ENCODE results near the gene LTBR. TPM values are rescaled to one million over a fixed set of nuclear protein-coding genes. Genes with fewer than 3 reads are reported as not detected.

LTBR gene
- 141 and 170 TPM in 2 replicates for total RNA-seq

DNA sequence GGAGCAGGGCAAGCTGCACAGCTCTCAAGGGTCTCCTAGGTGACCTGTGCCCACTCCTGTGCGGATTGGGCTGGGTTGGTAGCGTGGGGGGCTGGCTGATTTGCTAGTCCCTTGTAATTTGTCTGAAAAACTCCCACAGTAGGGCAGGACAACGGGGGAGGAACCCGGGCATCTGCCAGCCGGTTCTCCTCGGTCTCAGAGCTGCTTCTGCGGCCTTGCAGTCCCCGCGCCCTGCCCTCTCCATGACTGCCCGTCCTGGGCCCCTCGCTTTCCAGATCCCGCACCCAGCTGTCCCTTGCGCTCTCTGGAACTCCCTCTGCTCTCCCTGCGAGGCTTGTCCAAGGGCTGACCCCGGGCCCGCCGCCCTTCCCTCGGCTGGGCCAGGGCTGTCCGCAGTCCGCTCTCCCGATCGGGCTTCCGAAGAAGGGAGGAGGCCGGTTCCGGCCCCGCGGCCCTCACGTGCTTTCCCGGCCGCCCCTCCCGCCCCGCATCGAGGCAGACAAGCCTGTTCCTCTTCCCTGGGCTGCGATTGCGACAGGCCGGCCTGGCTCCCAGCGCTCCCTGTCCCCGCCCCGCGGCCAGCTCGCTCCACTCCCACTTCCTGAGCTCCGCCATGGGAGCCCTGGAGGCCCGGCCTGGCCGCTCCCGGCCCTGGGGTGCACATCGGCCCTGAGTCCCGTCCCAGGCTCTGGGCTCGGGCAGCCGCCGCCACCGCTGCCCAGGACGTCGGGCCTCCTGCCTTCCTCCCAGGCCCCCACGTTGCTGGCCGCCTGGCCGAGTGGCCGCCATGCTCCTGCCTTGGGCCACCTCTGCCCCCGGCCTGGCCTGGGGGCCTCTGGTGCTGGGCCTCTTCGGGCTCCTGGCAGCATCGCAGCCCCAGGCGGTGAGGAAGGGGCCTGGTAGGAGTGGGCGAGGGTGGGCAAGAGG, at the start of gene LTBR:
LTBR (plus strand) TSS at position 591 of the 927 bp plus-strand sequence; CDS start at position 788, 197 bp downstream.

DNA sequence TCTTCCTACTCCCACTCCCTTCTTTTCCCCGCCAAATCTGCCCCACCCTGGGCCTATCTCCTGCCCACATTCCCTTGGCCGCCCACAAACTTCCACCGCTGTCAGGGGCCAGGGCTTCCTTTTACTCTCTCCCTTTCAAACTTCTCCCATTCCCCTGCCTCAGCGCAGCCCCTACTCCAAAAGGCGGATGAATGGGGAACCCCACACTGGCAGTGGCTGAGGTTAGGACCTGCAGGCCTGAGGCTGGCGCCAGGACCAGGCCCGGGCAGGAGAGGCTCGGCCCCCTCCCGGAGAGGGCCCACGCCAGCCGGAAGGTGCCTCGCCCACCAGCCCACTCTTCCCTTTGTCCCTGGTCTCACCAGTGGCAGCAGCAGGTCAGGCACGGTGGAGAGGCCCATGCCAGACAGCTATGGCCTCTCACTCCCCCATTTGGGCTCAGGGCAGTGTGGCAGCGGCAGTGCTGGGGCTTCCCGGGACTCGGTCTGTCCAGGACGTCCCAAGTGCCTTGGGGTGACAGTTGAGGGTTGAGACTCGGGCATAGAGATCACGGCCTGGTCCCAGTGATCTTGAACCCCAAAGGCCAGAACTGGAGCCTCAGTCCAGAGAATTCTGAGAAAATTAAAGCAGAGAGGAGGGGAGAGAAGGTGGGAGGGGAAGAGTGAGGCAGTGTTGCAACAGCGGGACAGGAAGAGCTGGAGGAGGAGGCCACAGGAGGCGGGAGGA, 42.4 kb upstream of the LTBR start, which contains the start of gene TNFRSF1A:
TNFRSF1A (minus strand) TSS at position 660 of the 723 bp plus-strand sequence; CDS start at position 398, 262 bp downstream.

GRCh38 chr12:6375269-6376078, 8.5 kb upstream of the LTBR start, which contains the start of gene SCNN1A:
TSS of gene SCNN1A (minus strand) at chr12:6375563. CDS start at chr12:6374783, 780 bp downstream.

Other genes starting within 250 kb of the LTBR start
- 40.5 and 42.1 TPM in 2 replicates for gene CD9, start 183.8 kb upstream of the LTBR start, total RNA-seq
- gene PLEKHG6, start 73.5 kb upstream of the LTBR start, total RNA-seq: 0.12 TPM in 1 of 2 replicates, not detected in the other
- gene TNFRSF1A, start 42.1 kb upstream of the LTBR start, total RNA-seq: 348 and 506 TPM in 2 replicates
- 1.9 and 7.8 TPM in 2 replicates for gene SCNN1A, start 8.6 kb upstream of the LTBR start, total RNA-seq
- gene CD27, start 60.8 kb downstream of the LTBR start, total RNA-seq: not detected in 2 replicates
- gene TAPBPL, start 67.9 kb downstream of the LTBR start, total RNA-seq: 15.4 and 18.6 TPM in 2 replicates
- gene VAMP1, start 86.5 kb downstream of the LTBR start, total RNA-seq: 5.1 and 10.3 TPM in 2 replicates
- 74.1 and 85.0 TPM in 2 replicates for gene MRPL51, start 109.1 kb downstream of the LTBR start, total RNA-seq
- gene NCAPD2, start 109.9 kb downstream of the LTBR start, total RNA-seq: 85.5 and 166 TPM in 2 replicates
- 4,305 and 4,799 TPM in 2 replicates for gene GAPDH, start 150.4 kb downstream of the LTBR start, total RNA-seq
- gene IFFO1, start 171.9 kb downstream of the LTBR start, total RNA-seq: 19.7 and 21.0 TPM in 2 replicates
- 19.3 and 21.8 TPM in 2 replicates for gene NOP2, start 184.1 kb downstream of the LTBR start, total RNA-seq
- gene CHD4, start 223.2 kb downstream of the LTBR start, total RNA-seq: 125 and 162 TPM in 2 replicates

Measured in cardiac ventricle fibroblast (primary cell).